Mononuclear cell (primary cell): ENCODE measurements around the gene MEP1B. TPM values are rescaled to one million over a fixed set of nuclear protein-coding genes. Genes with fewer than 3 reads are reported as not detected.

Source experiments
- total RNA-seq: library from RNA; depleted of rRNA; stranded (reverse); fragments of >200 nt; gene quantifications from one replicate; pipeline ENCODE4 v1.2.3, GENCODE V29; 2012

Gene MEP1B
- total RNA-seq, 1 donor: not detected

Other genes with a start within 250 kb of the MEP1B start
- gene TRAPPC8, start 246.9 kb upstream of the MEP1B start, total RNA-seq: 25.0 TPM
- gene RNF125, start 171.2 kb upstream of the MEP1B start, total RNA-seq: 57.0 TPM
- 204 TPM for gene RNF138, start 98.2 kb upstream of the MEP1B start, total RNA-seq